HEK293 (cell line): ENCODE measurements around the gene CNNM1.

ENCODE experiments used
- CTCF ChIP-seq: fragments of 450-650 bp; formaldehyde crosslinking; IDR thresholded peaks from 2 replicates; pipeline ENCODE4 v1.5.1; 2016; ENCODE audit warnings: missing biosample characterization, missing genetic modification characterization
- SP2 ChIP-seq: fragments of 450-650 bp; formaldehyde crosslinking; IDR thresholded peaks from 2 replicates; pipeline ENCODE4 v1.5.1; 2016; ENCODE audit warnings: missing biosample characterization, missing genetic modification characterization

- TF ChIP-seq CTCF (tag by site-specific recombination) (no peak), SP2 (tag by site-specific recombination) (no peak)
These were observed 40.0 kb downstream of the CNNM1 start for GRCh38 chr10:99369126-99369525.
